GM21825 (cell line): ENCODE results near the gene TP53AIP1.

ENCODE experiments used
- ATAC-seq: cut with Tn5 transposase; IDR thresholded peaks from one replicate; pipeline ENCODE4 v1.9.1; 2021; ENCODE audit warnings: mild to moderate bottlenecking, moderate library complexity; ENCODE audit not compliant: unreplicated experiment

The TP53AIP1 gene

GRCh38 chr11:128946648-128947047 lies 4.0 kb upstream of the TP53AIP1 start:
- ATAC-seq: no peak

- ATAC-seq: no peak
Measured at GRCh38 chr11:128943428-128943976, 831 bp upstream of the TP53AIP1 start.

GRCh38 chr11:128942272-128942612 lies 429 bp downstream of the TP53AIP1 start:
- ATAC-seq: no peak

- ATAC-seq: no peak
Measured at GRCh38 chr11:128941573-128942271, 949 bp downstream of the TP53AIP1 start.

GRCh38 chr11:128941110-128941509 lies 1.6 kb downstream of the TP53AIP1 start:
- ATAC-seq: no peak

- ATAC-seq: no peak
Measured at GRCh38 chr11:128940603-128941002, 2.1 kb downstream of the TP53AIP1 start.

- no peak for ATAC-seq
Measured at GRCh38 chr11:128940156-128940555, 2.5 kb downstream of the TP53AIP1 start.

- no peak for ATAC-seq
Measured at GRCh38 chr11:128939591-128939990, 3.1 kb downstream of the TP53AIP1 start.

GRCh38 chr11:128938156-128938885 lies 4.3 kb downstream of the TP53AIP1 start:
- ATAC-seq: no peak

- ATAC-seq: no peak
Measured at GRCh38 chr11:128937480-128937879, 5.2 kb downstream of the TP53AIP1 start.

GRCh38 chr11:128936606-128937251 lies 5.9 kb downstream of the TP53AIP1 start:
- ATAC-seq: no peak

- no peak for ATAC-seq
Measured at GRCh38 chr11:128934926-128935325, 7.7 kb downstream of the TP53AIP1 start.

GRCh38 chr11:128934351-128934750 lies 8.3 kb downstream of the TP53AIP1 start:
- ATAC-seq: no peak

GRCh38 chr11:128933481-128934178 lies 9.0 kb downstream of the TP53AIP1 start:
- ATAC-seq: no peak

- no peak for ATAC-seq
Measured at GRCh38 chr11:128931668-128932067, 11.0 kb downstream of the TP53AIP1 start.

GRCh38 chr11:128931066-128931465 lies 11.6 kb downstream of the TP53AIP1 start:
- no peak for ATAC-seq

- no peak for ATAC-seq
Measured at GRCh38 chr11:128929991-128930390, 12.7 kb downstream of the TP53AIP1 start.

GRCh38 chr11:128929468-128929867 lies 13.2 kb downstream of the TP53AIP1 start:
- no peak for ATAC-seq

- ATAC-seq: peak; percentile 94
Measured at GRCh38 chr11:128928400-128928799, 14.3 kb downstream of the TP53AIP1 start.

- no peak for ATAC-seq
Measured at GRCh38 chr11:128927683-128928336, 14.9 kb downstream of the TP53AIP1 start.

GRCh38 chr11:128927108-128927461 lies 15.6 kb downstream of the TP53AIP1 start:
- ATAC-seq: no peak
